Nucleus accumbens (tissue), 56 donors: ENCODE data around the gene PHGDH.
A peak's percentile ranks its signal among the peaks of the same experiment; 100 is the strongest.

Experiments
- DNase-seq, 56 donors: peaks; one replicate each; lab custom pipeline; 2025; lab: John Stamatoyannopoulos, UW

PHGDH gene

GRCh38 chr1:119711804-119712341 is at the start of gene PHGDH:
Gene PHGDH (plus strand): TSS chr1:119711934. CDS start chr1:119712023, 89 bp downstream.
- DNase-seq = peak in 51 of 56 donors; percentile 17 to 79 (median 58)

- DNase-seq = no peak
Measured at GRCh38 chr1:119662034-119662437, 49.7 kb upstream of the PHGDH start.

- no peak for DNase-seq
Measured at GRCh38 chr1:119664067-119664466, 47.7 kb upstream of the PHGDH start.

DNA sequence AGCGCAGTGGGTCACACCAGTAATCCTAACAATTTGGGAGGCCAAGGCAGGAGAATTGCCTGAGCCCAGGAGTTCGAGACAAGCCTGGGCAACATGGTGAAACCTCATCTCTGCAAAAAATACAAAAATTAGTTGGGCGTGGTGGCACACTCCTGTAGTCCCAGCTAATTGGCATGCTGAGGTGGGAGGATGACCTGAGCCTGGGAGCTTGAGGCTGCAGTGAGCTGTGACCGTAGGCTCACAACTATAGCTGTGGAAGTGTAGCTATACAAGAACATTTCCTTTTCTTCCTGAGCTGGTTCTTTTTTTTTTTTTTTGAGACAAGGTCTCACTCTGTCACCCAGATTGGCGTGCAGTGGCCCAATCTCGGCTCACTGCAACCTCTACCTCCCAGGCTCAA is 44.6 kb upstream of the PHGDH start:
- DNase-seq = no peak

DNA sequence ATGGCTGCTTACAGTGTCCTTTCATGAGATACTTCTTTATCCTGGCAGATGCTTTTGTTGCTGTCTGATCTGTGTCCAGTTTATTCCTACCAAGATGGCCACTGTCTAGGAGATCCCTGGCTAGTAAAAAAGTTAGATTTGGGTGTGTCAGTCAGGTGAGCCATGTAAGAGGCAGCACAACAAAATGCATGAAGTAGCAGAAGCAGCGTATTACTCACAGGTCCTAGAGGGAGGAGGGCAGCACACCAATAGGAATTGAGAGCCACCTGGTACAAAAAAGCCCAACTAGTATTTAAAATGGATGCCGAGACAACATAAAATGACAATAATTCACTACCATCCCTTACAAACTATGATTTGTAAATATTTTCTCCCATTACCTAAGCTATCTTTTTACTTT is 40.8 kb upstream of the PHGDH start:
- DNase-seq = no peak

DNA sequence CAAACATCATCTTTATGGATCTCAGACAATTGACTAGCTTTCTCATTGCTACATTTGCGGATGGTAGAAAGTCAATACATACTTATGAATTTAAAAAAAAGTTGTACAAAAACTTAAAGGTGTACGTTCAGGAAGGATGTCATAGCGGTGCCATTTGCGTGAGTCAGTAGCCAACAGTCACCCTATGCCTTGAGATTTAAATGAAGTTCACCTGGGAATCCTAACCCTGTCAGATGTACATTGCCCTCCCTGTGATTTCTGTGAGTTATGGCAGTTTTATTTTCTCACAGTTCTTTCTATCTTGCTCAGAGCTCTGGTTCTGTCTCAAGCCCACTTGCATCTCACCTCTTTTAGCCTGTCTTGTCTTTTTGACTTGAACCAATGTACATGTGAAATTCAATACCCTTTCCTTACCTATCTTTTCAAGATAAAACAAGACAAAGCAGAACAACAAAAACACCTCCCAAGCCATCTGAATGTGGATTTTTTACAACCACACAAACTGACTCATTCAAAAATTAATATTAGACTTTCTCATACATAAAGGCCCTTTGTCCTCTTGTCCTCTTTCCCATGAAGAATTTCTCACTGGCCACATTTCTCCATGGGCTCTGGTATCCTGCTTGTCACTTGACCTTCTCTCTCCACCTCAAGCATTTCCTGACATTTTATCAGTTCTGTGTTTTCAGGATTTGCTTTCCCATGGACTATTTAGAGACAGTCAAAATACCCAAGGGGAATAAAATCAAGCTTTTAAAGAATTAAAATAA is 38.4 kb upstream of the PHGDH start:
- DNase-seq = no peak

- DNase-seq = no peak
Measured at GRCh38 chr1:119674111-119674526, 37.6 kb upstream of the PHGDH start.

DNA sequence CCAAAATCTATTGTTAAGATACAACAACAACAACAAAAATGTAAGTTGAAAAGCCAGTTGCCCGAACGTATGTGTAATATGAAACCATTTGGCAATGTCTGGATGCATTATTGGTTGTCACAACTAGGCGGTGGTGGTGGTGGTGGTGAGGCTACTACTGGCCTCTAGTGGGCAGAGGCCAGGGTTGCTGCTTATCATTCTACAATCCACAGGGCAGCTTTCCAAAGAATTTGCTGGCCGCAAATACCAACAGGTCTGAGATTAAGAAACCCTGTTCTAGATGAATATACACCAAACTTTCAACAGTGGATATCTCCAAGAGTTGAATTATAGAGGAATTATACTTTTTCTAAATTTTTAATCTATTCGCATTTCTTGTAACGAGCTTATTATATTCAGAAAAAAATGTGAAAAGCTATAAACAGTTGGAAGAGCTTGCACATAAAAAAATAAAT is 36.9 kb upstream of the PHGDH start:
- DNase-seq = peak in 21 of 56 donors; percentile 1 to 53 (median 19)

- DNase-seq = peak in 49 of 56 donors; percentile 1 to 91 (median 58)
Measured at GRCh38 chr1:119675349-119676345, 36.1 kb upstream of the PHGDH start.

- DNase-seq = no peak
Measured at GRCh38 chr1:119676571-119677206, 35.0 kb upstream of the PHGDH start.

DNA sequence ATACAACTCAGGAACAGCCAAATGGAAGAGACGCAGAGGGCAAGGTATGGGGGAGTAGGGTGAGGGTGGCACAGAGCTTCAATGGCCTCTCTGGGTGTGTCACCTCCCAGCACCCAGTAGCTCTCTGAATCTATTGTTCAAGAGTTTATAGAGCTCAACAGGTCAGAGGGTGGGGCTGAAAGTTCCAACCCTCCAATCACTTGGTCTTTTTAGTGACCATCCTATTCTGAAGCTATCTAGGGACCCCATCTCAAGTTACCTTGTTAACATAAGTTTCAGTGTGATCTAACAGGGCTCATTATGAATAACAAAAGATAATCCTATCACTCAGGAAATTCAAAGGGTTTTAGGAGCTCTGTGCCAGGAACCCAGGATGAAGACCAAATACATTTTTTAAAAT is 32.5 kb upstream of the PHGDH start:
- DNase-seq = no peak

- DNase-seq = no peak
Measured at GRCh38 chr1:119680193-119680592, 31.5 kb upstream of the PHGDH start.

GRCh38 chr1:119680723-119681122 is 31.0 kb upstream of the PHGDH start:
- no peak for DNase-seq

- no peak for DNase-seq
Measured at GRCh38 chr1:119681560-119681959, 30.2 kb upstream of the PHGDH start.

DNA sequence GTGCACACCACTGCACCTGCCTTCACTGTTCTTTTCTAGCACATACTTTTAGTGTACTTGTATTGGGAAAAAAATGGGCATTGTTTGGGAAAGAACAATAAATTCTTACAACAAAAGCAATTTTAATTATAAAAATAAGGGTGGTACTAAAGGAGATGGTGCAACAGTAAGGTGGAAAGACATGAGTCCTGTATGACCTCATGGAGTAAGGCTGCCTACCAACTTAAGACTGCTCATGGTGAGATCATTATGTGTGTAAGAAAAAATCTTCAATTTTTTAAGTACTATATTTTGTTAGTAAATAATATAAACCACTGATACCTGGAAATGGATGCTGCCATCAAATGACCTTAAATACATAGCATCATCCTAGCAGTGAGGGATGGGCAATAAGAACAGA is 29.6 kb upstream of the PHGDH start:
- no peak for DNase-seq

GRCh38 chr1:119683893-119684292 is 27.8 kb upstream of the PHGDH start:
- no peak for DNase-seq

DNA sequence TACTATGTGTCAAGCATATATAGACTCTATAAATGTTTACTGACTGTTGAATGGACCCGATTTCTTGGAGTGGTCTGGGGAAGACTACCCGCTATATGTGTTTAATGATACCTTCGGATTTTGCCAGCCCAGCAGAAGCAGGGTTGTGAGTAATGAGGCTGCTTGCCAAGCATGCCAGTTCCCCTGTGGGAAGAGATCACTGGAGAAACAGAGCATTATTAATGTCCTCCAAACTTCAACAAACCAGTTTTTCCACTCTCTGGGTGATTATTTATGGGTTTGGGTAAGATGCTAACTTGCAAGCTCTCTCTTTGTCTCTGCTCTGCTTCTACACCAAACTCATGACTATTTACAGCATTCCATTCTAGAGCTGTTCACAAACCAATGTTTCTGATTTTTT is 25.1 kb upstream of the PHGDH start:
- no peak for DNase-seq

GRCh38 chr1:119687434-119688079 is 24.2 kb upstream of the PHGDH start:
- DNase-seq = no peak

DNA sequence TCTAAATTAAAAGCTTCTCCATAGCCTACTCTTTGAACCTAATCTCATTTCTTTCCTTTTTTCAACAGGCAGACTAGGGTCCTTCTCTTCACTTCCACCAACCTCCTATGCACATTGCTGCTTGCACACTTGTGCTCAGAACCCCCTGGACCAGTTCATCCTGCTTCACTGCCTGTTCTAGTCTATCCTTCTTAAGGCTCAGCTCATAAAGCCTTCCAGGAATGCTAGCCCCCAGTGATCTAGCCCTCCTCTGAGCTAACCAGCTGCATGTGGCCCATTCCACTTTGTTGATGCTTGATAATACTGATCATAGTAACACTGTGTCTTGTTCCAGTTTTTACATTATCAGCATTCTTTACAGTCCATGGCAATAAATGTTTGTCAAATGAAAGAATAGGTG is 22.9 kb upstream of the PHGDH start:
- no peak for DNase-seq

DNA sequence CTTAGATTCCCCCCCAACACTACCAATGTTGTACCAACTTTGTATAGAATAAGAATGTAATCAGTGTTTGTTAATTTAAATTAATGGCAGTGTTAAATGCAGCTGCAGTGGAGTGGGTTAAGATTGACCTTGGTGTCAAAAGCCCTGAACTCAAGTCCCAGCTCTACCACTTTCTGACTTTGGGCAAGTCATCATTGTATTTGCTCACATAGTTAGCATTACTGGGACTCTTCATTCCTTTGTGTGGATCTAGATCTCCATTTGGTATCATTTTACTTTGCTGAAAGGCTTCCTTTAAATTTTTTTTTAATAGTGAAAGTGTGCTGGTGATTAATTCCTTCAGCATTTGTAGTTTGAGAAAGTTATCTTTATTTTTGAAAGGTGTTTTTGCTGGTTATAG is 22.2 kb upstream of the PHGDH start:
- DNase-seq = no peak
